ENCODE data around the gene DMP1.

The DMP1 gene

GRCh38 chr4:87704001-87704400 lies 53.9 kb downstream of the DMP1 start:
- Histone ChIP-seq H3K36me3 (ENCODE audit: insufficient read depth, insufficient read length, low read length) (no peaks in the 10 kb centered on the region), H3K27me3 (ENCODE audit: insufficient read depth, insufficient read length) (no peaks in the 10 kb centered on the region), H3K9me3 (ENCODE audit: insufficient read depth, low read length) (no peaks in the 10 kb centered on the region; the same call in 1 of the 2 replicates), H3K4me1 (ENCODE audit: insufficient read depth, insufficient read length) (no peaks in the 10 kb centered on the region), H3K9ac (ENCODE audit: insufficient read length, low read depth) (no peak overlapping the region), H3K4me3 (ENCODE audit: insufficient read length, low read depth) (no peak overlapping the region)
- TF ChIP-seq SUZ12 (IDR thresholded peaks at IDR 0.05; ENCODE audit: extremely low read depth, insufficient read depth, insufficient read length) (no peak), ZNF274 (IDR thresholded peaks at IDR 0.05; ENCODE audit: low read depth, low read length) (no peak), YY1 (IDR thresholded peaks at IDR 0.05; ENCODE audit: insufficient read depth, insufficient read length) (no peak)
- no peak for DNase-seq (ENCODE audit: low read depth, low spot score)

- no peak for DNase-seq (ENCODE audit: low read depth, low spot score)
- Histone ChIP-seq H3K4me3 (ENCODE audit: insufficient read length, low read depth) (no peak overlapping the region), H3K9ac (ENCODE audit: insufficient read length, low read depth) (no peak overlapping the region), H3K4me1 (ENCODE audit: insufficient read depth, insufficient read length) (no peaks in the 10 kb centered on the region), H3K36me3 (ENCODE audit: insufficient read depth, insufficient read length, low read length) (no peaks in the 10 kb centered on the region), H3K9me3 (ENCODE audit: insufficient read depth, low read length) (no peaks in the 10 kb centered on the region; the same call in 1 of the 2 replicates), H3K27me3 (ENCODE audit: insufficient read depth, insufficient read length) (no peaks in the 10 kb centered on the region)
- TF ChIP-seq YY1 (IDR thresholded peaks at IDR 0.05; ENCODE audit: insufficient read depth, insufficient read length) (no peak), SUZ12 (IDR thresholded peaks at IDR 0.05; ENCODE audit: extremely low read depth, insufficient read depth, insufficient read length) (no peak), ZNF274 (IDR thresholded peaks at IDR 0.05; ENCODE audit: low read depth, low read length) (no peak)
Measured at GRCh38 chr4:87707279-87707918, 57.3 kb downstream of the DMP1 start.
